Endodermal cell (in vitro differentiated cells): ENCODE measurements around the gene SGCE. TPM values are rescaled to one million over a fixed set of nuclear protein-coding genes. Genes with fewer than 3 reads are reported as not detected.
A peak's percentile ranks its signal among the peaks of the same experiment; 100 is the strongest.
"Not testable (repeated sequence)": the region's sequence is repeated elsewhere in the genome, so short reads cannot be mapped to it uniquely, and the experiment has no call there.

ENCODE experiments used
- DNase-seq: peaks from one replicate; pipeline ENCODE4 v3.0.0-alpha.2; 2017
- H3K27ac ChIP-seq: 2 replicates; pipeline ENCODE4 v1.5.1; 2013; ENCODE audit warnings: mild to moderate bottlenecking, low read depth, low read length, moderate library complexity
- H3K27me3 ChIP-seq: 2 replicates; pipeline ENCODE4 v1.6.1; 2013; ENCODE audit warnings: mild to moderate bottlenecking, low read length, moderate library complexity; ENCODE audit not compliant: insufficient read depth, control insufficient read depth, poor library complexity, severe bottlenecking
- H3K36me3 ChIP-seq: 2 replicates; pipeline ENCODE4 v1.7.0; 2013; ENCODE audit warnings: mild to moderate bottlenecking, low read length, moderate library complexity; ENCODE audit not compliant: control insufficient read depth, insufficient read depth
- H3K4me1 ChIP-seq: one replicate; pipeline ENCODE4 v1.7.0; 2013; ENCODE audit warnings: low read length; ENCODE audit not compliant: control insufficient read depth, insufficient read depth
- H3K4me3 ChIP-seq: 2 replicates; pipeline ENCODE4 v1.5.1; 2013; ENCODE audit warnings: mild to moderate bottlenecking, low read length, moderate library complexity
- H3K9ac ChIP-seq: 2 replicates; pipeline ENCODE4 v1.6.1; 2013; ENCODE audit warnings: mild to moderate bottlenecking, low read length, moderate library complexity; ENCODE audit not compliant: poor library complexity, severe bottlenecking; ENCODE audit errors: extremely low read depth
- H3K9me3 ChIP-seq: 2 replicates; pipeline ENCODE4 v1.6.1; 2013; ENCODE audit warnings: mild to moderate bottlenecking, low read length, moderate library complexity; ENCODE audit not compliant: control insufficient read depth
- H3K27ac Mint-ChIP-seq: 2 replicates; pipeline ENCODE4 v1.8.0; 2020; ENCODE audit warnings: mixed read lengths
- H3K27me3 Mint-ChIP-seq: 2 replicates; pipeline ENCODE4 v1.8.0; 2021; ENCODE audit warnings: mild to moderate bottlenecking, mixed read lengths; ENCODE audit not compliant: insufficient read depth
- H3K36me3 Mint-ChIP-seq: 2 replicates; pipeline ENCODE4 v1.8.0; 2020; ENCODE audit warnings: low read depth, mixed read lengths
- H3K4me1 Mint-ChIP-seq: 2 replicates; pipeline ENCODE4 v1.8.0; 2020; ENCODE audit warnings: mixed read lengths
- H3K4me3 Mint-ChIP-seq: 2 replicates; pipeline ENCODE4 v1.8.0; 2020; ENCODE audit warnings: mild to moderate bottlenecking, moderate library complexity, mixed read lengths
- H3K9me3 Mint-ChIP-seq: 2 replicates; pipeline ENCODE4 v1.8.0; 2020; ENCODE audit warnings: mild to moderate bottlenecking, mixed read lengths
- WGBS, 2 experiments: methylation state at CpG; one replicate each; pipeline versions ENCODE4 v1.1.5 to v1.1.7; 2013; ENCODE audit warnings: missing lambda C conversion rate in 2 of 2, mixed read lengths in 1 of 2; ENCODE audit not compliant: insufficient coverage in 1 of 2, insufficient read length in 1 of 2; 5-methylcytosine and 5-hydroxymethylcytosine counted together
- long read RNA-seq, 4 experiments: library from polyadenylated mRNA in 2 of 4; library from RNA in 1 of 4; library from capped mRNA in 1 of 4; stranded (forward) in 3 of 4; unstranded in 1 of 4; transcript quantifications; one replicate each; pipeline ENCODE4 v2.0.0, GENCODE V29; 2020 to 2021; ENCODE audit warnings: inconsistent platforms in 1 of 4
- polyA plus RNA-seq, 2 experiments: library from polyadenylated mRNA; stranded (reverse); fragments of 50-300 nt; gene quantifications; one replicate each; pipeline ENCODE4 v1.2.3, GENCODE V29; 2013
- total RNA-seq, 2 donors: library from RNA; stranded (reverse); fragmentation: NEBNext Ultra II Directional in 1 of 2; extraction: Animal tissue kit (Norgen Biotek cat#: 25700) in 1 of 2; gene quantifications; 2 replicates in 1 of 2; 3 replicates in 1 of 2; pipeline ENCODE4 v1.2.1, GENCODE V29; 2021
- TF ChIP-seq, protein P1 (sequence below): fragments of 200-600 bp; sonication (generic); conservative IDR thresholded peaks from 2 replicates; pipeline ENCODE4 v1.5.0; 2021; ENCODE audit warnings: antibody characterized with exemption, mild to moderate bottlenecking

Gene SGCE, protein sequence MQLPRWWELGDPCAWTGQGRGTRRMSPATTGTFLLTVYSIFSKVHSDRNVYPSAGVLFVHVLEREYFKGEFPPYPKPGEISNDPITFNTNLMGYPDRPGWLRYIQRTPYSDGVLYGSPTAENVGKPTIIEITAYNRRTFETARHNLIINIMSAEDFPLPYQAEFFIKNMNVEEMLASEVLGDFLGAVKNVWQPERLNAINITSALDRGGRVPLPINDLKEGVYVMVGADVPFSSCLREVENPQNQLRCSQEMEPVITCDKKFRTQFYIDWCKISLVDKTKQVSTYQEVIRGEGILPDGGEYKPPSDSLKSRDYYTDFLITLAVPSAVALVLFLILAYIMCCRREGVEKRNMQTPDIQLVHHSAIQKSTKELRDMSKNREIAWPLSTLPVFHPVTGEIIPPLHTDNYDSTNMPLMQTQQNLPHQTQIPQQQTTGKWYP
- 10 to 100 TPM; 40.9 to 45.9 TPM for total RNA-seq
- polyA plus RNA-seq (2013, experiment 1 of 2) = 56.5 TPM
- polyA plus RNA-seq (2013, experiment 2 of 2) = 54.0 TPM
- long read RNA-seq, experiment 1, transcript SGCE-299 (11 exons, 1,614 nt) = major isoform, 11 of 17 reads
- long read RNA-seq, experiment 1, partial matches to known transcripts = 0 of 17 reads
- long read RNA-seq, experiment 1, other reads (novel, unspliced or antisense) = 4 of 17 reads
- long read RNA-seq, experiment 2, transcript SGCE-205 (10 exons, 1,532 nt) = minor isoform, 10 of 57 reads
- long read RNA-seq, experiment 2, transcript SGCE-299 (11 exons, 1,614 nt) = major isoform, 31 of 57 reads
- long read RNA-seq, experiment 2, partial matches to known transcripts = 2 of 57 reads
- long read RNA-seq, experiment 2, other reads (novel, unspliced or antisense) = 9 of 57 reads
- long read RNA-seq, experiment 3, transcript SGCE-299 (11 exons, 1,614 nt) = major isoform, 38 of 61 reads
- long read RNA-seq, experiment 3, partial matches to known transcripts = 3 of 61 reads
- long read RNA-seq, experiment 3, other reads (novel, unspliced or antisense) = 11 of 61 reads
- long read RNA-seq, experiment 4, transcript SGCE-207 (10 exons, 1,672 nt) = minor isoform, 5 of 101 reads
- long read RNA-seq, experiment 4, transcript SGCE-299 (11 exons, 1,614 nt) = major isoform, 70 of 101 reads
- long read RNA-seq, experiment 4, transcript SGCE-205 (10 exons, 1,532 nt) = minor isoform, 9 of 101 reads
- long read RNA-seq, experiment 4, partial matches to known transcripts = 0 of 101 reads
- long read RNA-seq, experiment 4, other reads (novel, unspliced or antisense) = 6 of 101 reads

DNA sequence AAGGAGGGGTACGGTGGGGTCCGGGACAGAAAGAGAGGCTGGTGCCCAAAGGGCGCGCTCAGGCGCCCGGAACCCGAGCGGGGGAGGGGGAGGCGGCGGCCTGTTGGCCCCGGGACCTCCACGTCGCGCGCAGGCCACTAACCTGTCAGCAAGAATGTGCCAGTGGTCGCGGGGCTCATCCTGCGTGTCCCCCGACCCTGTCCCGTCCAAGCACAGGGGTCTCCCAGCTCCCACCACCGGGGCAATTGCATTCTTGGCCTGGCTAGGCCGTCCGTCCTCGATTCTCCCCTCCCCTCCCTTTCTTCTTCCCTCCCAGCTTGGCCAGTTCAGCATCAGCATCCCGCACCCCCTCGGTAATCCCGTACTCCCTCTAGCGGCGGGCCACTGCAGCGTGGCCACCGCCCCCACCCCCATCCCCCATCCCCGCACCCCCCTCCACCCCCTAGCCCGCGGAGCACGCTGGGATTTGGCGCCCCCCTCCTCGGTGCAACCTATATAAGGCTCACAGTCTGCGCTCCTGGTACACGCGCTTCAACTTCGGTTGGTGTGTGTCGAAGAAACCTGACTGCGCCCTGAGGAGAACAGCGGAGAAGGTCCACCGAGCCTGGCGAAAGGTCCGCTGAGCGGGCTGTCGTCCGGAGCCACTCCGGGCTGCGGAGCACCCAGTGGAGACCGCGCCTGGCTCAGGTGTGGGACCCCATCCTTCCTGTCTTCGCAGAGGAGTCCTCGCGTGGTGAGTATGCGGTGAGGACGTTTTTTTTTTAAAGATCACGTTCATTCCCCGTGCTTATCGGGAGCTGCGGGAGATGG is at the start of gene SGCE:
TSS of gene SGCE (minus strand) at position 286 of the 810 bp plus-strand sequence. CDS start at position 251, 35 bp downstream.
- H3K9me3 ChIP-seq = peaks cover 5% of the 10 kb centered on the region
- H3K4me1 Mint-ChIP-seq = no peaks in the 10 kb centered on the region
- peak within 1 kb of the TSS; percentile 81 for H3K27ac Mint-ChIP-seq
- TF ChIP-seq, protein P1, sequence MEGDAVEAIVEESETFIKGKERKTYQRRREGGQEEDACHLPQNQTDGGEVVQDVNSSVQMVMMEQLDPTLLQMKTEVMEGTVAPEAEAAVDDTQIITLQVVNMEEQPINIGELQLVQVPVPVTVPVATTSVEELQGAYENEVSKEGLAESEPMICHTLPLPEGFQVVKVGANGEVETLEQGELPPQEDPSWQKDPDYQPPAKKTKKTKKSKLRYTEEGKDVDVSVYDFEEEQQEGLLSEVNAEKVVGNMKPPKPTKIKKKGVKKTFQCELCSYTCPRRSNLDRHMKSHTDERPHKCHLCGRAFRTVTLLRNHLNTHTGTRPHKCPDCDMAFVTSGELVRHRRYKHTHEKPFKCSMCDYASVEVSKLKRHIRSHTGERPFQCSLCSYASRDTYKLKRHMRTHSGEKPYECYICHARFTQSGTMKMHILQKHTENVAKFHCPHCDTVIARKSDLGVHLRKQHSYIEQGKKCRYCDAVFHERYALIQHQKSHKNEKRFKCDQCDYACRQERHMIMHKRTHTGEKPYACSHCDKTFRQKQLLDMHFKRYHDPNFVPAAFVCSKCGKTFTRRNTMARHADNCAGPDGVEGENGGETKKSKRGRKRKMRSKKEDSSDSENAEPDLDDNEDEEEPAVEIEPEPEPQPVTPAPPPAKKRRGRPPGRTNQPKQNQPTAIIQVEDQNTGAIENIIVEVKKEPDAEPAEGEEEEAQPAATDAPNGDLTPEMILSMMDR = peak; percentile 83
- H3K4me1 ChIP-seq = no peaks in the 10 kb centered on the region
- H3K4me3 Mint-ChIP-seq = peak within 1 kb of the TSS; percentile 88
- peak within 1 kb of the TSS; percentile 60 for H3K9ac ChIP-seq
- DNase-seq = peak; percentile 95
- H3K36me3 ChIP-seq = no peaks in the 10 kb centered on the region
- H3K36me3 Mint-ChIP-seq = no peaks in the 10 kb centered on the region
- H3K27ac ChIP-seq = peak within 1 kb of the TSS; percentile 56
- H3K4me3 ChIP-seq = peak within 1 kb of the TSS; percentile 90
- WGBS, 2 experiments = 26 to 38% methylated on average over 24 to 57 of the region's 63 CpGs
- H3K27me3 ChIP-seq = peaks cover 11% of the 10 kb centered on the region
- peaks cover 13% of the 10 kb centered on the region for H3K27me3 Mint-ChIP-seq
- H3K9me3 Mint-ChIP-seq = peaks cover 14% of the 10 kb centered on the region

DNA sequence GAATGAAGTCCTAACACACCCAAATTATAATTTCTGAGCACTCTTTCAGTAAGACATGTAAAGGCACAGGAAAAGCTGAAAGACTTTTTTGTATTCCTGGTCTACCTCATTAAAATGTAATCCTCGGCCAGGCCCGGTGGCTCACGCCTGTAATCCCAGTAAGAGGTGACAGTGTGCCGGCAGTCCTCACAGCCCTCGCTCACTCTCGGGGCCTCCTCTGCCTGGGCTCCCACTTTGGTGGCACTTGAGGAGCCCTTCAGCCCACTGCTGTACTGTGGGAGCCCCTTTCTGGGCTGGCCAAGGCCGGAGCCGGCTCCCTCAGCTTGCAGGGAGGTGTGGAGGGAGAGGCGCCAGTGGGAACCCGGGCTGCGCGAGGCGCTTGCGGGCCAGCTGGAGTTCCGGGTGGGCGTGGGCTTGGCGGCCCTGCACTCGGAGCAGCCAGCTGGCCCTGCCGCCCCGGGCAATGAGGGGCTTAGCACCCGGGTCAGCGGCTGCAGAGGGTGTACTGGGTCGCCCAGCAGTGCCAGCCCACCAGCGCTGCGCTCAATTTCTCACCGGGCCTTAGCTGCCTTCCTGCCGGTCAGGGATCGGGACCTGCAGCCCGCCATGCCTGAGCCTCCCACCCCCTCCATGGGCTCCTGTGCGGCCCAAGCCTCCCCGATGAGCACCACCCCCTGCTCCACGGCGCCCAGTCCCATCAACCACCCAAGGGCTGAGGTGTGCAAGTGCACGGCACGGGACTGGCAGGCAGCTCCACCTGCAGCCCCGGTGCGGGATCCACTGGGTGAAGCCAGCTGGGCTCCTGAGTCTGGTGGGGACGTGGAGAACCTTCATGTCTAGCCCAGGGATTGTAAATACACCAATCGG is 49.5 kb upstream of the SGCE start:
- not testable (repeated sequence) for H3K9ac ChIP-seq, H3K4me1 Mint-ChIP-seq, H3K27ac ChIP-seq, H3K36me3 Mint-ChIP-seq, H3K27me3 ChIP-seq, H3K9me3 ChIP-seq, H3K27me3 Mint-ChIP-seq, H3K27ac Mint-ChIP-seq, H3K4me3 ChIP-seq, H3K36me3 ChIP-seq, DNase-seq, H3K4me3 Mint-ChIP-seq, H3K4me1 ChIP-seq
- WGBS, 2 experiments = 96 to 98% methylated on average over 9 to 39 of the region's 39 CpGs
- H3K9me3 Mint-ChIP-seq = peaks cover 18% of the 10 kb centered on the region

DNA sequence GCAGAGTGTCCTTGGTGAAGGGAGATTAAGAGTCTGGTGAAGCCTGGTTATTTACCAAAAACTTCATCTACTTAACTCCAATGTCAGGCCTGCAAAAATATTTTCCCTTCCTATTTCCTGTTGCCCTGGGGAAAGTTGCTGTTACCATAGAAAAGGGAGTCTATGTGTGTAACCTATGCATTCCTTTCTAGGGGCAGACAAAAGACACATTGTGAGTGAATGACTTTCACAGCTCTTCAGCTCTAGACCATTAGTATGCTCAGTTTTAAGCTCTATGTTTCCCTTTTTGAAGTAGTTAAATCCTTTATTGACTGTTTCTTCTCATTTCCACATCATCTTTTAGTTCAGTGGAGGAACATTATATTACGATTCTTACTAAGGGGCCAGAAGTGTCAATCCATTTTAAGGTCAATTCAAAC is 45.6 kb upstream of the SGCE start:
- H3K9ac ChIP-seq = no peak overlapping the region
- 88% methylated on average over 1 of the region's 1 CpG; no CpG with 5 or more reads in 1 of the 2 experiments for WGBS, 2 experiments
- H3K4me1 ChIP-seq = peaks cover 5% of the 10 kb centered on the region
- no peaks in the 10 kb centered on the region for H3K27me3 ChIP-seq
- H3K9me3 ChIP-seq = no peaks in the 10 kb centered on the region
- H3K9me3 Mint-ChIP-seq = peaks cover 18% of the 10 kb centered on the region
- TF ChIP-seq, protein P1 = no peak
- H3K27ac Mint-ChIP-seq = peak overlapping the region; percentile 5
- H3K36me3 ChIP-seq = no peaks in the 10 kb centered on the region
- H3K4me3 ChIP-seq = no peak overlapping the region
- H3K36me3 Mint-ChIP-seq = no peaks in the 10 kb centered on the region
- H3K27ac ChIP-seq = peak overlapping the region; percentile 92
- no peak overlapping the region for H3K4me3 Mint-ChIP-seq
- H3K27me3 Mint-ChIP-seq = no peaks in the 10 kb centered on the region
- DNase-seq = no peak
- peaks cover 7% of the 10 kb centered on the region for H3K4me1 Mint-ChIP-seq
